ENCODE results near the gene SLC6A3. TPM values are rescaled to one million over a fixed set of nuclear protein-coding genes. Genes with fewer than 3 reads are reported as not detected.

SLC6A3 gene
- total and polyA plus RNA-seq, 2 donors (not counting 3 experiments of a cell fraction or from before 2014, with no cell fraction given) = not detected

DNA sequence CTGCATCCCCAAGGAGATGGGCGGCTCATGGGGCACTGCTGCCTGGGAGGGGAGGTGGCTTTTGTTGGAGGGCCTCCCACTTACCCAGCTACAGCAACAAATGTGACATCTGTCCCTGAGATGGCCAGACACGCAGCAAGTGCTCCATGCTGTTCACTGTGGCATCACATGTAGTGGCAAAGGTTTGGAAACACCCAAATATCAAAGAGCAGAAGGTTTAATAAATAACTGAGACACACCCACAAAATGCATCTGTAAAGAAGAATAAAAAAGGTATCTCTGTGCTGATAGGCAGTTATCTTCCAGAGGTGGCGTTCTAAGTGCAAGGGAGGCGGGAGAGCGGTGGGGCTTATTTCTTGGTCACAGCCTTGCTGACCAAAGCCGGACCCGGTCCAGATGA lies 77.0 kb downstream of the SLC6A3 start:
- TF ChIP-seq EZH2 (IDR thresholded peaks at IDR 0.05; ENCODE audit: borderline replicate concordance, low read depth, low read length, severe bottlenecking) = no peak
- Histone ChIP-seq H3K27me3 (ENCODE audit: control insufficient read depth in 2 of 2, insufficient read depth in 2 of 2, low read length in 2 of 2) (peaks cover 0 to 4% of the 10 kb centered on the region in 2 experiments), H3K4me1 (ENCODE audit: control insufficient read depth, extremely low read depth, insufficient read depth, low read length) (no peaks in the 10 kb centered on the region), H3K27ac (ENCODE audit: insufficient read depth, low read depth, low read length) (no peak overlapping the region), H3K9me3 (replicated peaks; ENCODE audit: control insufficient read depth, insufficient read depth, low read length) (no peaks in the 10 kb centered on the region), H3K4me3 (replicated peaks in 1 of 3; ENCODE audit: insufficient read depth in 1 of 3, low read depth in 1 of 3, low read length in 3 of 3) (no peak overlapping the region), H3K9ac (replicated peaks; ENCODE audit: extremely low read depth, insufficient read depth, low read length) (no peak overlapping the region), H3K9me1 (replicated peaks; ENCODE audit: control insufficient read depth, extremely low read depth, insufficient read depth, low read length) (no peaks in the 10 kb centered on the region), H3K79me2 (ENCODE audit: control insufficient read depth, insufficient read depth, low read length) (no peaks in the 10 kb centered on the region), H2AFZ (ENCODE audit: low read depth, low read length) (no peak overlapping the region), H4K20me1 (replicated peaks; ENCODE audit: control insufficient read depth, extremely low read depth, insufficient read depth, low read length) (no peaks in the 10 kb centered on the region), H3K36me3 (ENCODE audit: control insufficient read depth in 2 of 2, extremely low read depth in 1 of 2, insufficient read depth in 2 of 2, low read length in 2 of 2) (no peaks in the 10 kb centered on the region), H3K4me2 (ENCODE audit: insufficient read depth, low read length) (no peak overlapping the region)
- FAIRE-seq (no peak), DNase-seq (ENCODE audit: low read depth, low spot score) (no peak)
- POLR2A ChIA-PET = no interaction called here
- dilution Hi-C loops (cut with MboI; ENCODE audit: extremely low pct_ligation_motif_present, low sequenced_read_pairs) = no loop called here
- CTCF ChIA-PET = no interaction called here
- intact Hi-C loops (cut with micrococcal nuclease) = no loop called here
- BruUV-seq (replicated peaks) = no TSS peak

DNA sequence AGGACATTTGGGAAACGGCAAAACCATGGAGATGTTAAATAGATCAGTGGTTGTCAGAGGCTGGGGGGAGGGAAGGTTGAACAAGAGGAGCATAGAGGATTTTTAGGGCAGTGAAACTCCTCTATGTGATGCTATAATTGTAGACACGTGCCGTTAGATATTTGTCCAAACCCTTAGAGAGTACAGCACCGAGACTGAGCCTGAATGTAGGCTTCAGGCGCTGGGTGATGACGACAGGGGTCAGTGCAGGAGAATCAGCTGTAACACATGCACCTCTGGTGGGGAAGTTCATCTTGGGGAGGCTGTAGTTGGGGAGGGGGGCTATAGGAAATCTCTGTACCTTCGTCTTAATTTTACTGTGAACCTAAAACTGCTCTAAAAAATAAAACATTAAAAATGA lies 78.1 kb downstream of the SLC6A3 start:
- no TSS peak for BruUV-seq (replicated peaks)
- DNase-seq (ENCODE audit: low read depth, low spot score) = no peak
- CTCF ChIA-PET = no interaction called here
- Histone ChIP-seq H3K27ac (ENCODE audit: insufficient read depth, low read depth, low read length) (no peak overlapping the region), H3K9me3 (replicated peaks; ENCODE audit: control insufficient read depth, insufficient read depth, low read length) (no peaks in the 10 kb centered on the region), H2AFZ (ENCODE audit: low read depth, low read length) (no peak overlapping the region), H3K4me2 (ENCODE audit: insufficient read depth, low read length) (no peak overlapping the region), H3K36me3 (ENCODE audit: control insufficient read depth in 2 of 2, extremely low read depth in 1 of 2, insufficient read depth in 2 of 2, low read length in 2 of 2) (no peaks in the 10 kb centered on the region), H3K9ac (replicated peaks; ENCODE audit: extremely low read depth, insufficient read depth, low read length) (no peak overlapping the region), H3K79me2 (ENCODE audit: control insufficient read depth, insufficient read depth, low read length) (no peaks in the 10 kb centered on the region), H3K4me1 (ENCODE audit: control insufficient read depth, extremely low read depth, insufficient read depth, low read length) (no peaks in the 10 kb centered on the region), H4K20me1 (replicated peaks; ENCODE audit: control insufficient read depth, extremely low read depth, insufficient read depth, low read length) (no peaks in the 10 kb centered on the region), H3K27me3 (ENCODE audit: control insufficient read depth in 2 of 2, insufficient read depth in 2 of 2, low read length in 2 of 2) (peaks cover 0 to 4% of the 10 kb centered on the region in 2 experiments), H3K9me1 (replicated peaks; ENCODE audit: control insufficient read depth, extremely low read depth, insufficient read depth, low read length) (no peaks in the 10 kb centered on the region), H3K4me3 (replicated peaks in 1 of 3; ENCODE audit: insufficient read depth in 1 of 3, low read depth in 1 of 3, low read length in 3 of 3) (no peak overlapping the region)
- dilution Hi-C loops (cut with MboI; ENCODE audit: extremely low pct_ligation_motif_present, low sequenced_read_pairs) (no loop called here), intact Hi-C loops (cut with micrococcal nuclease) (no loop called here)
- POLR2A ChIA-PET = no interaction called here
- TF ChIP-seq POLR2AphosphoS5 (IDR thresholded peaks at IDR 0.05; ENCODE audit: insufficient read depth, low read depth, low read length) (no peak), EZH2 (IDR thresholded peaks at IDR 0.05; ENCODE audit: borderline replicate concordance, low read depth, low read length, severe bottlenecking) (no peak), GATA2 (IDR thresholded peaks at IDR 0.05; ENCODE audit: insufficient read depth, insufficient read length, low read depth, low read length) (no peak), JUN (IDR thresholded peaks at IDR 0.05; ENCODE audit: borderline replicate concordance, insufficient read depth, insufficient read length, low read depth) (no peak), FOS (IDR thresholded peaks at IDR 0.05; ENCODE audit: borderline replicate concordance, insufficient read depth, low read length) (no peak), POLR2A (IDR thresholded peaks at IDR 0.05; ENCODE audit: low read depth, low read length) (no peak), MYC (IDR thresholded peaks at IDR 0.05; ENCODE audit: low read depth, low read length) (no peak)
- TF ChIP-seq, protein P1, sequence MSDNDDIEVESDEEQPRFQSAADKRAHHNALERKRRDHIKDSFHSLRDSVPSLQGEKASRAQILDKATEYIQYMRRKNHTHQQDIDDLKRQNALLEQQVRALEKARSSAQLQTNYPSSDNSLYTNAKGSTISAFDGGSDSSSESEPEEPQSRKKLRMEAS (IDR thresholded peaks at IDR 0.05; ENCODE audit: insufficient read depth, insufficient read length) = no peak
- TF ChIP-seq, protein P2, sequence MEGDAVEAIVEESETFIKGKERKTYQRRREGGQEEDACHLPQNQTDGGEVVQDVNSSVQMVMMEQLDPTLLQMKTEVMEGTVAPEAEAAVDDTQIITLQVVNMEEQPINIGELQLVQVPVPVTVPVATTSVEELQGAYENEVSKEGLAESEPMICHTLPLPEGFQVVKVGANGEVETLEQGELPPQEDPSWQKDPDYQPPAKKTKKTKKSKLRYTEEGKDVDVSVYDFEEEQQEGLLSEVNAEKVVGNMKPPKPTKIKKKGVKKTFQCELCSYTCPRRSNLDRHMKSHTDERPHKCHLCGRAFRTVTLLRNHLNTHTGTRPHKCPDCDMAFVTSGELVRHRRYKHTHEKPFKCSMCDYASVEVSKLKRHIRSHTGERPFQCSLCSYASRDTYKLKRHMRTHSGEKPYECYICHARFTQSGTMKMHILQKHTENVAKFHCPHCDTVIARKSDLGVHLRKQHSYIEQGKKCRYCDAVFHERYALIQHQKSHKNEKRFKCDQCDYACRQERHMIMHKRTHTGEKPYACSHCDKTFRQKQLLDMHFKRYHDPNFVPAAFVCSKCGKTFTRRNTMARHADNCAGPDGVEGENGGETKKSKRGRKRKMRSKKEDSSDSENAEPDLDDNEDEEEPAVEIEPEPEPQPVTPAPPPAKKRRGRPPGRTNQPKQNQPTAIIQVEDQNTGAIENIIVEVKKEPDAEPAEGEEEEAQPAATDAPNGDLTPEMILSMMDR (IDR thresholded peaks at IDR 0.05; ENCODE audit: extremely low read depth in 1 of 2, insufficient read depth in 1 of 2, low read depth in 1 of 2, low read length in 2 of 2) = no peak
- FAIRE-seq = no peak
